Natural killer cell treated with Interleukin-12 subunit alpha and Interleukin-12 subunit beta and Interleukin-15 and Interleukin-18, amount 100 ng/mL, for 72 hours (primary cell): ENCODE data around the gene FUT6. TPM values are rescaled to one million over a fixed set of nuclear protein-coding genes. Genes with fewer than 3 reads are reported as not detected.
A peak's percentile ranks its signal among the peaks of the same experiment; 100 is the strongest.

Experiments used
- ATAC-seq, 2 donors: fragments of 150-1000 bp; cut with Tn5 transposase in 1 of 2; sonication (Bioruptor Pico), chemical (Tn5 transposase) in 1 of 2; 2 replicates each; pipeline ENCODE4 v1.10.0; 2021
- DNase-seq: peaks from one replicate; pipeline ENCODE4 v3.0.0; 2022; ENCODE audit warnings: low spot score
- H3K27ac Mint-ChIP-seq, 2 donors: 1 replicate in 1 of 2; 2 replicates in 1 of 2; pipeline ENCODE4 v1.8.0; 2022; ENCODE audit warnings: mixed read lengths in 2 of 2, mild to moderate bottlenecking in 1 of 2, moderate library complexity in 1 of 2
- H3K27me3 Mint-ChIP-seq, 2 donors: 1 replicate in 1 of 2; 2 replicates in 1 of 2; pipeline ENCODE4 v1.8.0; 2022; ENCODE audit warnings: mixed read lengths in 2 of 2
- H3K36me3 Mint-ChIP-seq: one replicate; pipeline ENCODE4 v1.8.0; 2022; ENCODE audit warnings: mixed read lengths
- H3K4me1 Mint-ChIP-seq, 2 donors: 1 replicate in 1 of 2; 2 replicates in 1 of 2; pipeline ENCODE4 v1.8.0; 2022; ENCODE audit warnings: low read depth in 2 of 2, mixed read lengths in 2 of 2, mild to moderate bottlenecking in 1 of 2
- H3K4me3 Mint-ChIP-seq: one replicate; pipeline ENCODE4 v1.8.0; 2022; ENCODE audit warnings: mixed read lengths
- H3K9me3 Mint-ChIP-seq: 2 replicates; pipeline ENCODE4 v1.8.0; 2022; ENCODE audit warnings: mixed read lengths
- total RNA-seq, 2 donors: library from RNA; stranded (reverse); gene quantifications; one replicate each; pipeline ENCODE4 v1.2.3, GENCODE V29; 2022

FUT6 gene
- total RNA-seq, 2 donors from 2014 or later, result not detected

- ATAC-seq (no peak), DNase-seq (no peak)
- no peak overlapping the region for H3K4me3 Mint-ChIP-seq
- H3K27ac Mint-ChIP-seq, result no peak overlapping the region
- H3K4me1 Mint-ChIP-seq, result peaks cover 14 to 17% of the 10 kb centered on the region in 2 donors
- no peaks in the 10 kb centered on the region for H3K36me3 Mint-ChIP-seq
- no peaks in the 10 kb centered on the region for H3K9me3 Mint-ChIP-seq
- H3K27me3 Mint-ChIP-seq, result peaks cover 19 to 26% of the 10 kb centered on the region in 2 donors
Measured at GRCh38 chr19:5800361-5801270, 38.9 kb downstream of the FUT6 start.

GRCh38 chr19:5799247-5800241 is 40.0 kb downstream of the FUT6 start:
- Mint-ChIP-seq H3K27me3 (peaks cover 19 to 26% of the 10 kb centered on the region in 2 donors), H3K9me3 (no peaks in the 10 kb centered on the region), H3K27ac (no peak overlapping the region), H3K36me3 (no peaks in the 10 kb centered on the region), H3K4me1 (peaks cover 14 to 17% of the 10 kb centered on the region in 2 donors), H3K4me3 (no peak overlapping the region)
- DNase-seq (no peak), ATAC-seq (no peak)

- ATAC-seq (no peak), DNase-seq (no peak)
- Mint-ChIP-seq H3K4me3 (no peak overlapping the region), H3K27me3 (peaks cover 20 to 26% of the 10 kb centered on the region in 2 donors), H3K36me3 (no peaks in the 10 kb centered on the region), H3K27ac (no peak overlapping the region), H3K9me3 (no peaks in the 10 kb centered on the region), H3K4me1 (peaks cover 4 to 6% of the 10 kb centered on the region in 2 donors)
Measured at GRCh38 chr19:5798244-5798643, 41.3 kb downstream of the FUT6 start.

- DNase-seq, result no peak
Measured at GRCh38 chr19:5795382-5795919, 44.1 kb downstream of the FUT6 start.

GRCh38 chr19:5793188-5793587 is 46.3 kb downstream of the FUT6 start:
- Mint-ChIP-seq H3K4me1 (peaks cover 11% of the 10 kb centered on the region in 2 donors), H3K27ac (no peak overlapping the region), H3K9me3 (no peaks in the 10 kb centered on the region), H3K27me3 (peaks cover 0 to 4% of the 10 kb centered on the region in 2 donors), H3K4me3 (no peak overlapping the region), H3K36me3 (peaks cover 6% of the 10 kb centered on the region)
- DNase-seq (no peak), ATAC-seq (no peak)

More at GRCh38 chr19:5795382-5795919, 44.1 kb downstream of the FUT6 start:
- no peak for ATAC-seq
- peaks cover 6% of the 10 kb centered on the region in 2 donors for H3K4me1 Mint-ChIP-seq
- no peak overlapping the region for H3K27ac Mint-ChIP-seq
- no peak overlapping the region for H3K4me3 Mint-ChIP-seq
- H3K9me3 Mint-ChIP-seq, result no peaks in the 10 kb centered on the region
- peaks cover under 1% of the 10 kb centered on the region for H3K36me3 Mint-ChIP-seq
- peaks cover 12 to 13% of the 10 kb centered on the region in 2 donors for H3K27me3 Mint-ChIP-seq

- Mint-ChIP-seq H3K27me3 (peaks cover 0 to 4% of the 10 kb centered on the region in 2 donors), H3K27ac (no peak overlapping the region), H3K9me3 (no peaks in the 10 kb centered on the region), H3K4me1 (peaks cover 11% of the 10 kb centered on the region in 2 donors), H3K4me3 (no peak overlapping the region), H3K36me3 (peaks cover 6% of the 10 kb centered on the region)
- DNase-seq (no peak), ATAC-seq (no peak)
Measured at GRCh38 chr19:5792224-5792623, 47.3 kb downstream of the FUT6 start.

GRCh38 chr19:5790559-5791520 is 48.7 kb downstream of the FUT6 start, which contains the start of gene DUS3L:
Gene DUS3L (minus strand): TSS chr19:5791163. CDS start chr19:5791141, 22 bp downstream.
- H3K9me3 Mint-ChIP-seq, result no peaks in the 10 kb centered on the region
- H3K4me1 Mint-ChIP-seq, result peaks cover 11 to 13% of the 10 kb centered on the region in 2 donors
- DNase-seq (peak; percentile 97), ATAC-seq (peak; percentile 98)
- peaks cover 6% of the 10 kb centered on the region for H3K36me3 Mint-ChIP-seq
- peak within 1 kb of the TSS; percentile 99 to 100 for H3K27ac Mint-ChIP-seq
- peaks cover 0 to 4% of the 10 kb centered on the region in 2 donors for H3K27me3 Mint-ChIP-seq
- peak within 1 kb of the TSS; percentile 96 for H3K4me3 Mint-ChIP-seq

GRCh38 chr19:5789886-5790558 is 49.5 kb downstream of the FUT6 start:
- no peak for DNase-seq
- Mint-ChIP-seq H3K9me3 (no peaks in the 10 kb centered on the region), H3K4me1 (peaks cover 11 to 13% of the 10 kb centered on the region in 2 donors), H3K27me3 (peaks cover 0 to 4% of the 10 kb centered on the region in 2 donors), H3K27ac (peak overlapping the region; percentile 99 to 100), H3K4me3 (peak overlapping the region; percentile 96), H3K36me3 (peaks cover 6% of the 10 kb centered on the region)
- ATAC-seq, result no peak

GRCh38 chr19:5789351-5789761 is 50.1 kb downstream of the FUT6 start:
- no peaks in the 10 kb centered on the region for H3K9me3 Mint-ChIP-seq
- peak overlapping the region in 1 of 2 donors; percentile 100 for H3K27ac Mint-ChIP-seq

GRCh38 chr19:5788422-5788821 is 51.1 kb downstream of the FUT6 start:
- H3K27me3 Mint-ChIP-seq, result peaks cover 0 to 4% of the 10 kb centered on the region in 2 donors
- H3K4me3 Mint-ChIP-seq, result no peak overlapping the region
- peaks cover 11 to 13% of the 10 kb centered on the region in 2 donors for H3K4me1 Mint-ChIP-seq
- peak overlapping the region in 1 of 2 donors; percentile 45 for H3K27ac Mint-ChIP-seq
- ATAC-seq, result no peak
- no peak for DNase-seq
- H3K9me3 Mint-ChIP-seq, result no peaks in the 10 kb centered on the region
- H3K36me3 Mint-ChIP-seq, result peaks cover 6% of the 10 kb centered on the region

More at GRCh38 chr19:5789351-5789761, 50.1 kb downstream of the FUT6 start:
- ATAC-seq, result no peak
- Mint-ChIP-seq H3K36me3 (peaks cover 6% of the 10 kb centered on the region), H3K27me3 (peaks cover 0 to 4% of the 10 kb centered on the region in 2 donors), H3K4me3 (peak overlapping the region; percentile 96), H3K4me1 (peaks cover 11 to 13% of the 10 kb centered on the region in 2 donors)
- no peak for DNase-seq

GRCh38 chr19:5787409-5788182 is 51.9 kb downstream of the FUT6 start:
- DNase-seq, result peak; percentile 61
- peaks cover 6% of the 10 kb centered on the region for H3K36me3 Mint-ChIP-seq
- H3K4me3 Mint-ChIP-seq, result no peak overlapping the region

More at GRCh38 chr19:5787409-5788182, 51.9 kb downstream of the FUT6 start:
- Mint-ChIP-seq H3K4me1 (peaks cover 11 to 13% of the 10 kb centered on the region in 2 donors), H3K27me3 (no peaks in the 10 kb centered on the region), H3K27ac (no peak overlapping the region), H3K9me3 (no peaks in the 10 kb centered on the region)
- ATAC-seq, result no peak
